ENCODE measurements around the gene RNASEL.

GRCh38 chr1:182616130-182617013 is 27.3 kb upstream of the RNASEL start:
- TF ChIP-seq CTCF (conservative IDR thresholded peaks at IDR 0.05), result no peak
- no peak for TF ChIP-seq ZFX (IDR thresholded peaks at IDR 0.05)

All from C4-2B (cell line).